ENCODE results near the gene FZD10. TPM values are rescaled to one million over a fixed set of nuclear protein-coding genes. Genes with fewer than 3 reads are reported as not detected.

FZD10 gene
- total and polyA plus RNA-seq, 8 donors = 0.04 to 0.26 (median 0.14) TPM

DNA sequence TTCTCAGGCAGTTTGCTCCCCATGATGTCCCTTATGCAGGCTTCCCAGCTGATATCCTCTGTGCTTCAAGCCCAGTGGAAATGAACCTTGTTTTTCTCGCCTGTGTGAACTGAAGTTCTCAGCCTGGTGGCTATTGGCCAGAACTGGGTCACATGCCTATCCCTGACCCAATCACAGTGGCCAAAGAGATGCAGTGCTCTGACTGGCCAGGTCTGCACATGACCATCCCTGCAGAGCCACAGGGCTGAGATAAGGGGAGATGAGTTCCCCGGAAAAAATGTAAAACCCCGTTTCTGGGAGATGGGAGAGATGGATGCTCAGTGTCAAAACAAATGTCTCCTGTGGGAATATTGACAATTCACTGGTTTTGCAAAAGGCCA, 34.7 kb upstream of the FZD10 start:
- 55 to 63% methylated on average over 3 of the region's 3 CpGs for WGBS, 2 donors
- ATAC-seq = peak in 3 of 4 donors; percentile 38 to 69 (median 61)
- intact Hi-C loops (cut with DNase I) = no loop called here
- Histone ChIP-seq H3K4me3 (no peak overlapping the region), H3K27me3 (no peaks in the 10 kb centered on the region), H3K4me1 (no peaks in the 10 kb centered on the region), H3K27ac (peak overlapping the region in 1 of 4 donors; percentile 21), H3K9me3 (no peaks in the 10 kb centered on the region), H3K36me3 (no peaks in the 10 kb centered on the region)
- FAIRE-seq = no peak
- no peak for TF ChIP-seq CTCF (IDR thresholded peaks at IDR 0.05)
- DNase-seq = peak in 1 of 6 donors; percentile 22

DNA sequence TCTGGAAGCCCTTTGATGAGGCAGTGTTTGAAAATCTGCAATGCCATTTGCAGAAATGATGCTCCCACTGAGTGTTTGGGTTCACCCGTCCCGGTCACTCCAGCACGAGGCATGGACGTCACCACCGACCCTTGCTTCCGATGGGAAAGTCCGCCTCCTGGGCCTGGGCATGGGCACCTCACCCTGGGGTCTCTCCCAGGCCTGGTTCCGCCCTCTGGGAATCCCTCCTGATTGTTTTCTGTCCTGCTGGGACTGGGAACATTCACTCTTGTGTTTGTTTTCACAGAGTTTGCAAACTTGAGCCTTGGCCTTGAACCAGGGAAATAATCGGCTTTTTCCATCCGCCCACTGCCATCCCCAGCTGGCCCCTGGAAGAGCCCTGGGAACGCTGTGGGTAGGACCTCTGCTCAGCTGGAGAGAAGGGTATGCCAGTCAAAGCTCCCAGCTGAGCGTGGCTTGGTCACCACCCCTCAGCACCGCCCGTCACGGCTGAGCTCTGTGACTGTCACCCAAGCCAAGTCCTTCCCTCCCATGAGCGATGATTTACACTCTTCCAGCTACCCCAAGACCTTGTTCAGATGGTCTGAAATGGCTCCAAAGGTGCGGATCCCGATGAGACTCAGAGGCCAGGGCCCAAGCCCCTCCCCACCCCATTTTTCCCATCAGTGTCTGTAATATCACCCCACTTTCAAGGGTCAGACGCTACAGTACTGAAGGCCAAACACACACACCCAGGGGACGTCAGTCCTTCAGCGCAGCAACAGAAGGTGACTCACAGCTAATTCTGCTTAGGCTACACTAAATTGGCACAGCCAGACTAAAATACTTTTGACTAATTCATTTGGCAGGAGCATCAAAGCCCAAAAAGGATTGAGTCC, 34.1 kb upstream of the FZD10 start:
- Histone ChIP-seq H3K36me3 (no peaks in the 10 kb centered on the region), H3K4me1 (no peaks in the 10 kb centered on the region), H3K4me3 (no peak overlapping the region), H3K9me3 (no peaks in the 10 kb centered on the region), H3K27ac (peak overlapping the region in 1 of 4 donors; percentile 21), H3K27me3 (no peaks in the 10 kb centered on the region)
- 53 to 61% methylated on average over 21 of the region's 21 CpGs for WGBS, 2 donors
- no peak for TF ChIP-seq CTCF (IDR thresholded peaks at IDR 0.05)
- intact Hi-C loops (cut with DNase I) = no loop called here
- peak in 3 of 4 donors; percentile 59 to 71 (median 68) for ATAC-seq
- FAIRE-seq = no peak
- DNase-seq = peak in 2 of 6 donors; percentile 10 to 17

- no peak for FAIRE-seq
- peak in 1 of 4 donors; percentile 22 for ATAC-seq
- Histone ChIP-seq H3K27ac (no peak overlapping the region), H3K9me3 (no peaks in the 10 kb centered on the region), H3K36me3 (no peaks in the 10 kb centered on the region), H3K27me3 (no peaks in the 10 kb centered on the region), H3K4me1 (no peaks in the 10 kb centered on the region), H3K4me3 (no peak overlapping the region)
- TF ChIP-seq CTCF (IDR thresholded peaks at IDR 0.05) = no peak
- no peak for DNase-seq
- intact Hi-C loops (cut with DNase I) = no loop called here
- 80 to 85% methylated on average over 15 of the region's 15 CpGs for WGBS, 2 donors
These were observed 33.2 kb upstream of the FZD10 start for GRCh38 chr12:130128790-130129735.

- FAIRE-seq (no peak), ATAC-seq (no peak)
These were observed 31.9 kb upstream of the FZD10 start for GRCh38 chr12:130130346-130130745.

More at GRCh38 chr12:130130346-130130745, 31.9 kb upstream of the FZD10 start:
- Histone ChIP-seq H3K9me3 (no peaks in the 10 kb centered on the region), H3K27ac (no peak overlapping the region), H3K27me3 (no peaks in the 10 kb centered on the region), H3K4me3 (no peak overlapping the region), H3K36me3 (no peaks in the 10 kb centered on the region), H3K4me1 (no peaks in the 10 kb centered on the region)
- TF ChIP-seq CTCF (IDR thresholded peaks at IDR 0.05) = no peak
- intact Hi-C loops (cut with DNase I) = no loop called here
- DNase-seq = no peak
- WGBS, 2 donors = 64 to 77% methylated on average over 6 of the region's 6 CpGs

All from pancreas (tissue), 10 donors.